OCI-LY3 (cell line): ENCODE results near the gene OOSP1.
"Not testable (repeated sequence)": the region's sequence is repeated elsewhere in the genome, so short reads cannot be mapped to it uniquely, and the experiment has no call there.

Experiments used
- EZH2phosphoT487 ChIP-seq: fragments of 200-600 bp; shearing (Covaris generic); IDR thresholded peaks from 2 replicates; pipeline ENCODE4 v1.6.1; 2018; ENCODE audit warnings: antibody characterized with exemption, mixed run types, low read depth
- TF ChIP-seq, protein P1 (sequence below): fragments of 200-600, 300-600 bp; sonication (generic); IDR thresholded peaks from 2 replicates; pipeline ENCODE4 v1.5.1; 2014; ENCODE audit warnings: antibody characterized with exemption, low read length, low read depth

- TF ChIP-seq, protein P1, sequence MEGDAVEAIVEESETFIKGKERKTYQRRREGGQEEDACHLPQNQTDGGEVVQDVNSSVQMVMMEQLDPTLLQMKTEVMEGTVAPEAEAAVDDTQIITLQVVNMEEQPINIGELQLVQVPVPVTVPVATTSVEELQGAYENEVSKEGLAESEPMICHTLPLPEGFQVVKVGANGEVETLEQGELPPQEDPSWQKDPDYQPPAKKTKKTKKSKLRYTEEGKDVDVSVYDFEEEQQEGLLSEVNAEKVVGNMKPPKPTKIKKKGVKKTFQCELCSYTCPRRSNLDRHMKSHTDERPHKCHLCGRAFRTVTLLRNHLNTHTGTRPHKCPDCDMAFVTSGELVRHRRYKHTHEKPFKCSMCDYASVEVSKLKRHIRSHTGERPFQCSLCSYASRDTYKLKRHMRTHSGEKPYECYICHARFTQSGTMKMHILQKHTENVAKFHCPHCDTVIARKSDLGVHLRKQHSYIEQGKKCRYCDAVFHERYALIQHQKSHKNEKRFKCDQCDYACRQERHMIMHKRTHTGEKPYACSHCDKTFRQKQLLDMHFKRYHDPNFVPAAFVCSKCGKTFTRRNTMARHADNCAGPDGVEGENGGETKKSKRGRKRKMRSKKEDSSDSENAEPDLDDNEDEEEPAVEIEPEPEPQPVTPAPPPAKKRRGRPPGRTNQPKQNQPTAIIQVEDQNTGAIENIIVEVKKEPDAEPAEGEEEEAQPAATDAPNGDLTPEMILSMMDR, result not testable (repeated sequence)
- not testable (repeated sequence) for TF ChIP-seq EZH2phosphoT487
These were observed 34.7 kb upstream of the OOSP1 start for GRCh38 chr11:59903569-59903968.
